Measurements from ENCODE around the gene TAS2R50. TPM values are rescaled to one million over a fixed set of nuclear protein-coding genes. Genes with fewer than 3 reads are reported as not detected.
"Not testable (repeated sequence)": the region's sequence is repeated elsewhere in the genome, so short reads cannot be mapped to it uniquely, and the experiment has no call there.

TAS2R50 gene
- total RNA-seq: 1 to 10 TPM; 1.5 to 7.1 TPM

GRCh38 chr12:10986812-10987211 lies at the start of gene TAS2R50:
TAS2R50 (minus strand) TSS chr12:10986912; CDS start chr12:10986860, 52 bp downstream.
- DNase-seq (ENCODE audit: low spot score) (no peak), ATAC-seq (ENCODE audit: insufficient number of reproducible peaks, low FRiP score, low read depth) (no peak)
- Histone ChIP-seq H3K9me3 (no peaks in the 10 kb centered on the region), H3K36me3 (no peaks in the 10 kb centered on the region), H3K27me3 (replicated peaks; ENCODE audit: insufficient read depth) (no peaks in the 10 kb centered on the region), H3K4me1 (ENCODE audit: control insufficient read depth in 1 of 2, low read depth in 2 of 2) (no peaks in the 10 kb centered on the region), H3K27ac (no peak within 1 kb of the TSS), H3K4me3 (no peak within 1 kb of the TSS)
- no peak for TF ChIP-seq CTCF (IDR thresholded peaks at IDR 0.05)

- not testable (repeated sequence) for H3K9me3 ChIP-seq; H3K4me3 ChIP-seq; DNase-seq (ENCODE audit: low spot score); H3K36me3 ChIP-seq; H3K27ac ChIP-seq; H3K4me1 ChIP-seq (ENCODE audit: control insufficient read depth in 1 of 2, low read depth in 2 of 2); ATAC-seq (ENCODE audit: insufficient number of reproducible peaks, low FRiP score, low read depth); H3K27me3 ChIP-seq (replicated peaks; ENCODE audit: insufficient read depth)
These were observed 47.2 kb upstream of the TAS2R50 start for GRCh38 chr12:11033959-11034358.

- no peak for TF ChIP-seq CTCF (IDR thresholded peaks at IDR 0.05)
These were observed 44.6 kb upstream of the TAS2R50 start, which contains the start of gene TAS2R31 for GRCh38 chr12:11031307-11031706. TAS2R31 (minus strand) TSS chr12:11031407; CDS start chr12:11031335, 72 bp downstream.

GRCh38 chr12:11026118-11026517 lies 39.4 kb upstream of the TAS2R50 start:
- Histone ChIP-seq H3K4me3 (no peak overlapping the region), H3K27ac (no peak overlapping the region), H3K36me3 (no peaks in the 10 kb centered on the region), H3K27me3 (replicated peaks; ENCODE audit: insufficient read depth) (no peaks in the 10 kb centered on the region), H3K4me1 (ENCODE audit: control insufficient read depth in 1 of 2, low read depth in 2 of 2) (no peaks in the 10 kb centered on the region), H3K9me3 (peaks cover 3% of the 10 kb centered on the region)
- no peak for TF ChIP-seq CTCF (IDR thresholded peaks at IDR 0.05)
- ATAC-seq (ENCODE audit: insufficient number of reproducible peaks, low FRiP score, low read depth) (no peak), DNase-seq (ENCODE audit: low spot score) (no peak)

More at GRCh38 chr12:11031307-11031706, 44.6 kb upstream of the TAS2R50 start, which contains the start of gene TAS2R31:
- no peak within 1 kb of the TSS for H3K4me3 ChIP-seq
- H3K36me3 ChIP-seq: peaks cover 5% of the 10 kb centered on the region
- no peaks in the 10 kb centered on the region for H3K27me3 ChIP-seq (replicated peaks; ENCODE audit: insufficient read depth)
- no peak within 1 kb of the TSS for H3K27ac ChIP-seq
- no peaks in the 10 kb centered on the region for H3K9me3 ChIP-seq
- H3K4me1 ChIP-seq (ENCODE audit: control insufficient read depth in 1 of 2, low read depth in 2 of 2): no peaks in the 10 kb centered on the region
- no peak for DNase-seq (ENCODE audit: low spot score)
- ATAC-seq (ENCODE audit: insufficient number of reproducible peaks, low FRiP score, low read depth): no peak

GRCh38 chr12:11023387-11023786 lies 36.7 kb upstream of the TAS2R50 start:
- Histone ChIP-seq H3K4me3 (no peak overlapping the region), H3K9me3 (peaks cover 3% of the 10 kb centered on the region), H3K27ac (no peak overlapping the region), H3K27me3 (replicated peaks; ENCODE audit: insufficient read depth) (no peaks in the 10 kb centered on the region), H3K4me1 (ENCODE audit: control insufficient read depth in 1 of 2, low read depth in 2 of 2) (no peaks in the 10 kb centered on the region), H3K36me3 (no peaks in the 10 kb centered on the region)
- DNase-seq (ENCODE audit: low spot score): no peak
- no peak for TF ChIP-seq CTCF (IDR thresholded peaks at IDR 0.05)
- ATAC-seq (ENCODE audit: insufficient number of reproducible peaks, low FRiP score, low read depth): no peak

- no peak for DNase-seq (ENCODE audit: low spot score)
- TF ChIP-seq CTCF (IDR thresholded peaks at IDR 0.05): no peak
- H3K27me3 ChIP-seq (replicated peaks; ENCODE audit: insufficient read depth): no peaks in the 10 kb centered on the region
- no peak for ATAC-seq (ENCODE audit: insufficient number of reproducible peaks, low FRiP score, low read depth)
- H3K4me1 ChIP-seq (ENCODE audit: control insufficient read depth in 1 of 2, low read depth in 2 of 2): no peaks in the 10 kb centered on the region
- H3K4me3 ChIP-seq: no peak within 1 kb of the TSS
- no peak within 1 kb of the TSS for H3K27ac ChIP-seq
- no peaks in the 10 kb centered on the region for H3K36me3 ChIP-seq
- H3K9me3 ChIP-seq: peaks cover 3% of the 10 kb centered on the region
These were observed 35.8 kb upstream of the TAS2R50 start, which contains the start of gene TAS2R19 for GRCh38 chr12:11022520-11022919. TAS2R19 (minus strand) TSS chr12:11022620; CDS start chr12:11022571, 49 bp downstream.
